Adrenal gland (tissue), 12 donors: Measurements from ENCODE around the gene LPIN1. TPM values are rescaled to one million over a fixed set of nuclear protein-coding genes. Genes with fewer than 3 reads are reported as not detected.
A peak's percentile ranks its signal among the peaks of the same experiment; 100 is the strongest.

ENCODE experiments used
- DNase-seq, 7 donors: peaks; one replicate each; pipeline ENCODE4 v3.0.0-alpha.2; 2019 to 2020
- H3K27ac ChIP-seq, 5 donors: fragments of 200-600 bp; sonication (generic) in 4 of 5; 1 replicate in 3 of 5; 2 replicates in 2 of 5; pipeline versions ENCODE4 v1.5.1 to v1.8.0; 2016 to 2020; ENCODE audit warnings: mild to moderate bottlenecking in 1 of 5
- H3K27me3 ChIP-seq: fragments of 200-600 bp; 2 replicates; pipeline ENCODE4 v1.8.0; 2021
- H3K36me3 ChIP-seq, 2 donors: fragments of 200-600 bp; replicated peaks in 1 of 2; 1 replicate in 1 of 2; 2 replicates in 1 of 2; pipeline versions ENCODE4 v1.5.1 to v1.8.0; 2018 to 2022
- H3K4me1 ChIP-seq, 2 donors: fragments of 200-600 bp; replicated peaks in 1 of 2; 1 replicate in 1 of 2; 2 replicates in 1 of 2; pipeline versions ENCODE4 v1.5.1 to v1.8.0; 2018 to 2021
- H3K4me3 ChIP-seq, 4 donors: fragments of 200-600 bp; sonication (generic) in 3 of 4; one replicate each; pipeline ENCODE4 v1.5.1; 2016 to 2018
- H3K9me3 ChIP-seq, 3 donors: fragments of 200-600 bp; sonication (generic) in 1 of 3; replicated peaks in 1 of 3; 1 replicate in 2 of 3; 2 replicates in 1 of 3; pipeline versions ENCODE4 v1.5.1 to v1.8.0; 2016 to 2021
- POLR2A ChIP-seq, 2 donors: fragments of 450-650 bp; IDR thresholded peaks; one replicate each; pipeline ENCODE4 v1.6.1; 2017; ENCODE audit warnings: antibody characterized with exemption in 2 of 2, mild to moderate bottlenecking in 2 of 2, moderate library complexity in 1 of 2
- WGBS, 4 donors: extraction: QIAGEN DNeasy Blood & Tissue Kit in 2 of 4; methylation state at CpG; one replicate each; pipeline versions ENCODE4 v1.1.5 to v1.1.7; 2013 to 2017; 5-methylcytosine and 5-hydroxymethylcytosine counted together
- intact Hi-C, 2 donors: fragments of 100-400 bp; cut with DNase I; formaldehyde crosslinking; loops; one replicate each; pipeline versions ENCODE4 v1.14.1 to v1.15.0; 2022 to 2023
- polyA plus RNA-seq, 3 donors: library from polyadenylated mRNA; stranded (reverse); fragments of 200-250 nt in 2 of 3; fragments of 350-450 nt in 1 of 3; fragmentation: Illumina TruSeq in 1 of 3; extraction: RNeasy Lipid Tissue Mini Kit (QIAGEN cat#74804) in 1 of 3; gene quantifications; one replicate each; pipeline ENCODE4 v1.2.3, GENCODE V29; 2013 to 2014
- total RNA-seq, 9 donors: library from RNA; depleted of rRNA in 4 of 9; stranded (reverse); fragments of >200 nt in 4 of 9; fragments of 120-200 nt in 1 of 9; fragmentation: NEBNext Ultra II Directional in 1 of 9; extraction: Animal tissue kit (Norgen Biotek cat#: 25700) in 1 of 9; gene quantifications; one replicate each; pipeline versions ENCODE4 v1.1.0 to v1.2.4, GENCODE V29; 2013 to 2023
- TF ChIP-seq, protein P1 (sequence below), 6 experiments: fragments of 450-650 bp in 4 of 6; fragments of 200-600 bp in 2 of 6; sonication (generic) in 1 of 6; IDR thresholded peaks; 1 replicate in 5 of 6; 2 replicates in 1 of 6; pipeline versions ENCODE4 v1.5.1 to v1.8.0; 2016 to 2021; ENCODE audit warnings: antibody characterized with exemption in 6 of 6, mild to moderate bottlenecking in 2 of 6, moderate library complexity in 1 of 6
- donor health status: healthy with polysubstance abuse.
- donor health status: Bipolar disorder and iron deficiency.
- donor health status: DM: yes; HTN: yes; CAD: no.
- donor health status: DM: no; HTN: no; CAD: no.
- donor health status: DM: no; HTN: no; CAD: no.
- donor health status: DM: yes; HTN: yes; CAD: no.

Gene LPIN1
- total and polyA plus RNA-seq, 12 donors: 17.0 to 58.5 (median 36.8) TPM

DNA sequence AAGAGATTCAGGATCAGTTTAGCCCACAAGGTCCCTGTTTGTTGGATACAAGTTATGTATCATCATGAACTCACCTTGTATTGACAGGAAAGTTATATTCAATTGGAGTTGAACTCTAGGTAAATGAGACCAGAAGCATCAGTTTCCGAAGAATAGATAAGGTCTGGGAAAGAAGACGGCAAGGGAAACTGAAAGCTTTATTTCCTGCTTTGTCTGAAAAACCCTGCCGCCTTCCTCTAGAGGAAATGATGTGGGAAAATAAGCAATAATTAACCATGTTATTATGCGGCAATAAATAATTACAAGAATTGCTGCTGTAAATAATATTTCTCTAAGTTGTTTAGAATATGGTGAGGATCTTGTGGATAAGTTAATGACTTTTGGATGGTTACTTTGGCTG, 32.0 kb downstream of the LPIN1 start:
- intact Hi-C loops: loop anchor here (2.0 to 5.0 kb wide), 3 partner anchors 36 to 91 kb away; no protein-coding TSS in a partner anchor
- Histone ChIP-seq H3K27me3 (no peaks in the 10 kb centered on the region), H3K9me3 (no peaks in the 10 kb centered on the region), H3K4me3 (no peak overlapping the region), H3K4me1 (peaks cover 0 to 14% of the 10 kb centered on the region in 2 donors), H3K36me3 (peaks cover 0 to 55% of the 10 kb centered on the region in 2 donors), H3K27ac (no peak overlapping the region)
- DNase-seq: peak in 1 of 7 donors; percentile 5
- 58 to 61% (median 59%) methylated on average over 4 of the region's 4 CpGs for WGBS, 4 donors
- TF ChIP-seq, protein P1, sequence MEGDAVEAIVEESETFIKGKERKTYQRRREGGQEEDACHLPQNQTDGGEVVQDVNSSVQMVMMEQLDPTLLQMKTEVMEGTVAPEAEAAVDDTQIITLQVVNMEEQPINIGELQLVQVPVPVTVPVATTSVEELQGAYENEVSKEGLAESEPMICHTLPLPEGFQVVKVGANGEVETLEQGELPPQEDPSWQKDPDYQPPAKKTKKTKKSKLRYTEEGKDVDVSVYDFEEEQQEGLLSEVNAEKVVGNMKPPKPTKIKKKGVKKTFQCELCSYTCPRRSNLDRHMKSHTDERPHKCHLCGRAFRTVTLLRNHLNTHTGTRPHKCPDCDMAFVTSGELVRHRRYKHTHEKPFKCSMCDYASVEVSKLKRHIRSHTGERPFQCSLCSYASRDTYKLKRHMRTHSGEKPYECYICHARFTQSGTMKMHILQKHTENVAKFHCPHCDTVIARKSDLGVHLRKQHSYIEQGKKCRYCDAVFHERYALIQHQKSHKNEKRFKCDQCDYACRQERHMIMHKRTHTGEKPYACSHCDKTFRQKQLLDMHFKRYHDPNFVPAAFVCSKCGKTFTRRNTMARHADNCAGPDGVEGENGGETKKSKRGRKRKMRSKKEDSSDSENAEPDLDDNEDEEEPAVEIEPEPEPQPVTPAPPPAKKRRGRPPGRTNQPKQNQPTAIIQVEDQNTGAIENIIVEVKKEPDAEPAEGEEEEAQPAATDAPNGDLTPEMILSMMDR (IDR thresholded peaks at IDR 0.05): no peak
- no peak for TF ChIP-seq POLR2A (IDR thresholded peaks at IDR 0.05)

DNA sequence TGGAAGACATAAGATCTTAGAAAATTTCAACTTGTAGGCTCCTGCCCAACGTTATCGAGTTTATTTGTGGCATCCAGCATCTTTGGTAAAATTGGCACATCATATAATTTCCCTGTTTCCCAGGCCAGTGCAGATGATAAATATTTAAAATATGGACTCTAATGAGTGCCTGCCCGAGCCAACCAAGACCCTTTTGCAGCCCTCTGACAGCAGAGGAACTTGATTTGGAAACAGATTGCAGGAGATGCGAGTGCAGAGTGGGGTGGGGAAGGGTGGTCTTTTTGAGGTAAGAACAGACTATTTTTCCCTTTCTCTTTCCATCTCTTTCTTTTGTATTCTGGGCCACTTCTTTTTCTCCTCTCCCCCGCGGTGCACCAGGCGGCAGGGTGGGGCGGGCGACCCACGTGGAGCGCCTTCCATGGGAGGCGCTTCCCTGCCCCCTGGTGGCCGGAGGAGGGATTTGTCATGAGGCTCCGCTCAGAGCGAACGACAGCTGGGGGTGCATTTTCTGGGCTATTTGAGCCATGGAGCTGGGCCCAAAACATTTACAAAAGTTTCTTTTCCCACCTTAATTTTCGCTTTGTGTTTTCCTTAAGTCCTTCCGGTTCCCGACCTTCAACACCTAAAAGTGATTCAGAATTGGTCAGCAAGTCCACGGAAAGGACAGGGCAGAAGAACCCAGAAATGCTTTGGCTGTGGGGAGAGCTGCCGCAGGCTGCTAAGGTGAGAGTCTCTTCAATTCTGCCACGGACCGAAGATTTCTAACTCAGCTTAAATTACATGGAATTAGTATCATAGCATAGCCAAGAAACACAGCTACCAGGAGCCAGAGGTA, 32.7 kb downstream of the LPIN1 start:
- H3K27ac ChIP-seq: no peak overlapping the region
- TF ChIP-seq POLR2A (IDR thresholded peaks at IDR 0.05): no peak
- TF ChIP-seq, protein P1 (IDR thresholded peaks at IDR 0.05): peak; percentile 95 to 99 (median 97)
- peak; percentile 70 to 89 (median 80) for DNase-seq
- H3K27me3 ChIP-seq: no peaks in the 10 kb centered on the region
- peaks cover 0 to 14% of the 10 kb centered on the region in 2 donors for H3K4me1 ChIP-seq
- 20 to 24% (median 22%) methylated on average over 23 of the region's 23 CpGs for WGBS, 4 donors
- H3K9me3 ChIP-seq: no peaks in the 10 kb centered on the region
- H3K36me3 ChIP-seq: peaks cover 0 to 55% of the 10 kb centered on the region in 2 donors
- H3K4me3 ChIP-seq: no peak overlapping the region
- intact Hi-C loops: loop anchor here (2.0 to 5.0 kb wide), 3 partner anchors 37 to 92 kb away; no protein-coding TSS in a partner anchor

DNA sequence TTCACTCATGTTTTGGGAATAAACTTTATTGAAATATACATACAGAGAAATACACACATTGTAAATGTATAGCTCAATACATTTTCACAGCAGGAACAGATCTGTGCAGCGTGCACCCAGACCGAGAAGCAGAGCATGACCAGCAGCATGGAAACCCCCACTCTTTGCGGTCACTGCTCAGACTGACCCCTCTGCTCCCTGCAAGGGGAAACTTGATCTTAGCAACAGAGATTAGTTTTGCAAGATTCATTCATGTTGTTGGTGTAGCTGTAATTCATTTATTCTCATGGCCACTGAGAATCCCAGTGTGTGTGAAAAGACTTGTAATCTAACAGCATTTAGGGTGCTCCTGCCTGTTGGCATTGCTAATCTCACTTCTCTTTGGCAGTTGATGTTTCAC, 35.2 kb downstream of the LPIN1 start:
- TF ChIP-seq, protein P1 (IDR thresholded peaks at IDR 0.05): no peak
- intact Hi-C loops: no loop called here
- H3K9me3 ChIP-seq: no peaks in the 10 kb centered on the region
- peaks cover 0 to 14% of the 10 kb centered on the region in 2 donors for H3K4me1 ChIP-seq
- peak in 1 of 7 donors; percentile 14 for DNase-seq
- 96 to 98% (median 96%) methylated on average over 3 of the region's 3 CpGs for WGBS, 4 donors
- H3K4me3 ChIP-seq: no peak overlapping the region
- peaks cover 0 to 61% of the 10 kb centered on the region in 2 donors for H3K36me3 ChIP-seq
- no peak overlapping the region for H3K27ac ChIP-seq
- H3K27me3 ChIP-seq: no peaks in the 10 kb centered on the region

DNA sequence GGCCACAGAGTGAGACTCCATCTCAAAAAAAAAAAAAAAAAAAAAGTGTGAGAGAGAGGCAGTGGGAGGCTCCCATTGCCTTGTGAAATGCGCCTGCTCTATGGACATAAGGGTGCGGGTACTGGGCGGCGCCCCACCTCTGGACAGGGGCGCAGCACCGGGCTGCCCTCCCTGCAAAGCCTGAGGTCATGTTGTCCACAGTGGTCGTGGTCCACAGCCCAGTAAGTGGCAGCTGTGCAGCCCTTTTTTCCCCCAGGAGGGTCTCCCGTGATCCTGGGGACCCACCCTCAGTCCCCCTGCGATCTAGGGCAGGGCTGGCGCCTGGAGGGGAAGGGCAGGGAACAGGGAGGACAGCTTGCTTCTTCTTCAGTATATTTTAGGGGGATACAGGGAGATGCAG, 37.8 kb downstream of the LPIN1 start:
- Histone ChIP-seq H3K27ac (no peak overlapping the region), H3K4me3 (no peak overlapping the region), H3K27me3 (no peaks in the 10 kb centered on the region), H3K4me1 (peaks cover 0 to 1% of the 10 kb centered on the region in 2 donors), H3K36me3 (peaks cover 0 to 87% of the 10 kb centered on the region in 2 donors), H3K9me3 (no peaks in the 10 kb centered on the region)
- 91 to 94% (median 92%) methylated on average over 6 to 10 of the region's 10 CpGs for WGBS, 4 donors
- intact Hi-C loops: no loop called here
- no peak for TF ChIP-seq POLR2A (IDR thresholded peaks at IDR 0.05)
- TF ChIP-seq, protein P1 (IDR thresholded peaks at IDR 0.05): no peak
- DNase-seq: peak in 1 of 7 donors; percentile 41
